ENCODE data around the gene GRIK2. TPM values are rescaled to one million over a fixed set of nuclear protein-coding genes. Genes with fewer than 3 reads are reported as not detected.
A peak's percentile ranks its signal among the peaks of the same experiment; 100 is the strongest.

The GRIK2 gene
- total RNA-seq, 4 donors from 2014 or later: 2.0 to 4.0 (median 2.0) TPM; not detected in 1

GRCh38 chr6:101454106-101454676 lies 60.7 kb downstream of the GRIK2 start:
- in situ Hi-C loops (cut with MboI; ENCODE audit: low pct_ligation_motif_present in 1 of 4, low pct_unique_long_range_greater_than_20kb in 1 of 4, low sequenced_read_pairs in 3 of 4) (no loop called here), intact Hi-C loops (cut with DNase I; ENCODE audit: low total_unique reads) (no loop called here)
- no peaks in the 10 kb centered on the region for H3K9me3 ChIP-seq
- H3K27ac ChIP-seq: no peak overlapping the region
- H3K27me3 ChIP-seq: no peaks in the 10 kb centered on the region
- peaks cover 0 to 8% (median 0%) of the 10 kb centered on the region in 4 donors for H3K4me1 ChIP-seq
- no peak for TF ChIP-seq POLR2A (IDR thresholded peaks at IDR 0.05)
- TF ChIP-seq CTCF (IDR thresholded peaks at IDR 0.05): no peak
- TF ChIP-seq POLR2AphosphoS5 (IDR thresholded peaks at IDR 0.05): no peak
- no peak for TF ChIP-seq EP300 (IDR thresholded peaks at IDR 0.05; ENCODE audit: low read depth)
- 31 to 33% methylated on average over 1 to 3 of the region's 3 CpGs for WGBS, 2 donors (ENCODE audit: low coverage in 1 of 2)
- peak; percentile 15 for DNase-seq
- no peaks in the 10 kb centered on the region for H3K36me3 ChIP-seq
- H3K4me3 ChIP-seq: no peak overlapping the region

GRCh38 chr6:101458336-101458735 lies 64.8 kb downstream of the GRIK2 start:
- H3K4me1 ChIP-seq: peaks cover 0 to 8% (median 0%) of the 10 kb centered on the region in 4 donors
- H3K9me3 ChIP-seq: no peaks in the 10 kb centered on the region
- intact Hi-C loops (cut with DNase I; ENCODE audit: low total_unique reads) (no loop called here), in situ Hi-C loops (cut with MboI; ENCODE audit: low pct_ligation_motif_present in 1 of 4, low pct_unique_long_range_greater_than_20kb in 1 of 4, low sequenced_read_pairs in 3 of 4) (no loop called here)
- no peak for TF ChIP-seq POLR2A (IDR thresholded peaks at IDR 0.05)
- TF ChIP-seq EP300 (IDR thresholded peaks at IDR 0.05; ENCODE audit: low read depth): no peak
- no peak for TF ChIP-seq CTCF (IDR thresholded peaks at IDR 0.05)
- TF ChIP-seq POLR2AphosphoS5 (IDR thresholded peaks at IDR 0.05): no peak
- no peaks in the 10 kb centered on the region for H3K36me3 ChIP-seq
- H3K4me3 ChIP-seq: no peak overlapping the region
- DNase-seq: no peak
- no peaks in the 10 kb centered on the region for H3K27me3 ChIP-seq
- no peak overlapping the region for H3K27ac ChIP-seq
- 91% methylated on average over 2 of the region's 2 CpGs; no CpG with 5 or more reads in 1 of the 2 donors for WGBS, 2 donors (ENCODE audit: low coverage in 1 of 2)

GRCh38 chr6:101458826-101459225 lies 65.3 kb downstream of the GRIK2 start:
- H3K36me3 ChIP-seq: no peaks in the 10 kb centered on the region
- DNase-seq: no peak
- intact Hi-C loops (cut with DNase I; ENCODE audit: low total_unique reads): no loop called here
- no peak overlapping the region for H3K4me3 ChIP-seq
- peaks cover 0 to 7% (median 0%) of the 10 kb centered on the region in 4 donors for H3K4me1 ChIP-seq
- no peaks in the 10 kb centered on the region for H3K9me3 ChIP-seq
- H3K27me3 ChIP-seq: no peaks in the 10 kb centered on the region
- TF ChIP-seq POLR2AphosphoS5 (IDR thresholded peaks at IDR 0.05) (no peak), POLR2A (IDR thresholded peaks at IDR 0.05) (no peak), EP300 (IDR thresholded peaks at IDR 0.05; ENCODE audit: low read depth) (no peak), CTCF (IDR thresholded peaks at IDR 0.05) (no peak)
- no peak overlapping the region for H3K27ac ChIP-seq
- 91 to 96% methylated on average over 2 of the region's 2 CpGs for WGBS, 2 donors (ENCODE audit: low coverage in 1 of 2)
- in situ Hi-C loops (cut with MboI; ENCODE audit: low pct_ligation_motif_present in 1 of 4, low pct_unique_long_range_greater_than_20kb in 1 of 4, low sequenced_read_pairs in 3 of 4): no loop called here

- intact Hi-C loops (cut with DNase I; ENCODE audit: low total_unique reads) (no loop called here), in situ Hi-C loops (cut with MboI; ENCODE audit: low pct_ligation_motif_present in 1 of 4, low pct_unique_long_range_greater_than_20kb in 1 of 4, low sequenced_read_pairs in 3 of 4) (no loop called here)
- no peak for TF ChIP-seq POLR2A (IDR thresholded peaks at IDR 0.05)
- TF ChIP-seq EP300 (IDR thresholded peaks at IDR 0.05; ENCODE audit: low read depth): no peak
- TF ChIP-seq POLR2AphosphoS5 (IDR thresholded peaks at IDR 0.05): no peak
- no peak for TF ChIP-seq CTCF (IDR thresholded peaks at IDR 0.05)
- Histone ChIP-seq H3K27ac (no peak overlapping the region), H3K36me3 (no peaks in the 10 kb centered on the region), H3K4me3 (no peak overlapping the region), H3K27me3 (no peaks in the 10 kb centered on the region), H3K4me1 (no peaks in the 10 kb centered on the region), H3K9me3 (no peaks in the 10 kb centered on the region)
- no peak for DNase-seq
- 60 to 62% methylated on average over 1 to 2 of the region's 2 CpGs for WGBS, 2 donors (ENCODE audit: low coverage in 1 of 2)
These were observed 69.1 kb downstream of the GRIK2 start for GRCh38 chr6:101462576-101462975.
